H9 (cell line): Measurements from ENCODE around the gene APOA1. TPM values are rescaled to one million over a fixed set of nuclear protein-coding genes. Genes with fewer than 3 reads are reported as not detected.

ENCODE experiments used
- DNase-seq: peaks from one replicate; pipeline ENCODE4 v3.0.0-alpha.2; 2017
- H2AFZ ChIP-seq: one replicate; pipeline ENCODE4 v1.6.1; 2013; ENCODE audit warnings: mild to moderate bottlenecking, low read length, control low read depth, moderate library complexity
- H2AK5ac ChIP-seq: 2 replicates; pipeline ENCODE4 v1.6.1; 2013; ENCODE audit warnings: low read length, control low read depth, mixed read lengths; ENCODE audit not compliant: insufficient read length
- H2BK120ac ChIP-seq: one replicate; pipeline ENCODE4 v1.6.1; 2013; ENCODE audit warnings: low read depth, mild to moderate bottlenecking, low read length, control low read depth, inconsistent platforms; ENCODE audit not compliant: poor library complexity, severe bottlenecking
- H2BK12ac ChIP-seq: 2 replicates; pipeline ENCODE4 v1.6.1; 2013; ENCODE audit warnings: low read length, control low read depth, mixed read lengths, low read depth; ENCODE audit not compliant: insufficient read length
- H2BK15ac ChIP-seq: 2 replicates; pipeline ENCODE4 v1.6.1; 2013; ENCODE audit warnings: low read depth, low read length, control low read depth
- H2BK20ac ChIP-seq: one replicate; pipeline ENCODE4 v1.6.1; 2013; ENCODE audit warnings: low read depth, mild to moderate bottlenecking, low read length, control low read depth, inconsistent platforms; ENCODE audit not compliant: poor library complexity, severe bottlenecking
- H2BK5ac ChIP-seq: 2 replicates; pipeline ENCODE4 v1.6.1; 2013; ENCODE audit warnings: low read length, control low read depth, mixed read lengths; ENCODE audit not compliant: insufficient read length
- H3K14ac ChIP-seq: 2 replicates; pipeline ENCODE4 v1.6.1; 2013; ENCODE audit warnings: low read length, control low read depth; ENCODE audit not compliant: insufficient read depth
- H3K18ac ChIP-seq: 2 replicates; pipeline ENCODE4 v1.6.1; 2013; ENCODE audit warnings: low read depth, mild to moderate bottlenecking, mixed read lengths, low read length, control low read depth; ENCODE audit not compliant: insufficient read length
- H3K23ac ChIP-seq: 2 replicates; pipeline ENCODE4 v1.6.1; 2013; ENCODE audit warnings: low read length, control low read depth, mixed read lengths, low read depth; ENCODE audit not compliant: insufficient read length
- H3K23me2 ChIP-seq: 2 replicates; pipeline ENCODE4 v1.6.1; 2013; ENCODE audit warnings: low read depth, mild to moderate bottlenecking, mixed read lengths, low read length, control low read depth; ENCODE audit not compliant: insufficient read length, poor library complexity, severe bottlenecking
- H3K27ac ChIP-seq: 2 replicates; pipeline ENCODE4 v1.5.1; 2013; ENCODE audit warnings: low read length, control low read depth, mixed read lengths, low read depth; ENCODE audit not compliant: insufficient read length
- H3K27me3 ChIP-seq: 2 replicates; pipeline ENCODE4 v1.6.1; 2013; ENCODE audit warnings: low read length, control low read depth, inconsistent platforms; ENCODE audit not compliant: insufficient read depth
- H3K4ac ChIP-seq: 2 replicates; pipeline ENCODE4 v1.6.1; 2013; ENCODE audit warnings: low read depth, mild to moderate bottlenecking, control low read depth, inconsistent platforms, low read length, moderate library complexity
- H3K4me1 ChIP-seq: 2 replicates; pipeline ENCODE4 v1.6.1; 2013; ENCODE audit warnings: low read length, control low read depth, inconsistent platforms; ENCODE audit not compliant: insufficient read depth
- H3K4me2 ChIP-seq: 2 replicates; pipeline ENCODE4 v1.6.1; 2013; ENCODE audit warnings: low read length, control low read depth, mixed read lengths; ENCODE audit not compliant: insufficient read length, insufficient read depth
- H3K56ac ChIP-seq: 2 replicates; pipeline ENCODE4 v1.6.1; 2013; ENCODE audit warnings: low read depth, mild to moderate bottlenecking, mixed read lengths, low read length, control low read depth; ENCODE audit not compliant: insufficient read length
- H3K79me1 ChIP-seq: 2 replicates; pipeline ENCODE4 v1.6.1; 2013; ENCODE audit warnings: low read depth, mild to moderate bottlenecking, moderate library complexity, low read length, control low read depth, inconsistent platforms; ENCODE audit not compliant: insufficient read depth, poor library complexity, severe bottlenecking
- H3K79me2 ChIP-seq: 2 replicates; pipeline ENCODE4 v1.6.1; 2013; ENCODE audit warnings: low read length, control low read depth, inconsistent platforms; ENCODE audit not compliant: insufficient read depth
- H3K9ac ChIP-seq: 2 replicates; pipeline ENCODE4 v1.6.1; 2013; ENCODE audit warnings: low read length, control low read depth, mixed read lengths; ENCODE audit not compliant: insufficient read length; ENCODE audit errors: extremely low read depth
- H3K9me3 ChIP-seq: one replicate; pipeline ENCODE4 v1.6.1; 2013; ENCODE audit warnings: low read depth, low read length, inconsistent platforms; ENCODE audit not compliant: control insufficient read depth
- H3T11ph ChIP-seq: one replicate; pipeline ENCODE4 v1.6.1; 2013; ENCODE audit warnings: mild to moderate bottlenecking, low read length, control low read depth, inconsistent platforms
- H4K20me1 ChIP-seq: one replicate; pipeline ENCODE4 v1.6.1; 2013; ENCODE audit not compliant: control insufficient read depth, insufficient read length, insufficient read depth
- H4K5ac ChIP-seq: 2 replicates; pipeline ENCODE4 v1.6.1; 2013; ENCODE audit warnings: low read depth, mild to moderate bottlenecking, mixed read lengths, low read length, control low read depth; ENCODE audit not compliant: insufficient read length
- H4K8ac ChIP-seq: replicated peaks from 2 replicates; pipeline ENCODE4 v1.6.1; 2013; ENCODE audit warnings: low read length, control low read depth, mixed read lengths, low read depth; ENCODE audit not compliant: insufficient read length
- H4K91ac ChIP-seq: 2 replicates; pipeline ENCODE4 v1.6.1; 2013; ENCODE audit warnings: low read depth, mild to moderate bottlenecking, moderate library complexity, mixed read lengths, low read length, control low read depth; ENCODE audit not compliant: insufficient read length
- H3K27ac Mint-ChIP-seq, 3 experiments: 2 replicates in 2 of 3; 3 replicates in 1 of 3; pipeline ENCODE4 v1.8.0; 2020 to 2021; ENCODE audit warnings: mixed read lengths in 3 of 3, mild to moderate bottlenecking in 1 of 3, moderate library complexity in 1 of 3
- H3K27me3 Mint-ChIP-seq: 2 replicates; pipeline ENCODE4 v1.8.0; 2021; ENCODE audit warnings: low read depth, mild to moderate bottlenecking, moderate library complexity, mixed read lengths
- H3K36me3 Mint-ChIP-seq, 3 experiments: 2 replicates in 2 of 3; 3 replicates in 1 of 3; pipeline ENCODE4 v1.8.0; 2020 to 2021; ENCODE audit warnings: low read depth in 3 of 3, mixed read lengths in 3 of 3; ENCODE audit not compliant: insufficient read depth in 1 of 3
- H3K4me1 Mint-ChIP-seq, 2 experiments: 2 replicates each; pipeline ENCODE4 v1.8.0; 2020; ENCODE audit warnings: mixed read lengths in 2 of 2
- H3K4me3 Mint-ChIP-seq, 2 experiments: 2 replicates in 1 of 2; 3 replicates in 1 of 2; pipeline ENCODE4 v1.8.0; 2020 to 2021; ENCODE audit warnings: mild to moderate bottlenecking in 2 of 2, mixed read lengths in 2 of 2, moderate library complexity in 1 of 2
- H3K9me3 Mint-ChIP-seq, 2 experiments: 2 replicates in 1 of 2; 3 replicates in 1 of 2; pipeline ENCODE4 v1.8.0; 2020; ENCODE audit warnings: mild to moderate bottlenecking in 2 of 2, mixed read lengths in 2 of 2, moderate library complexity in 1 of 2
- WGBS: extraction: QIAGEN DNeasy Blood & Tissue Kit; methylation state at CpG from one replicate; pipeline ENCODE4 v1.1.7; 2013; ENCODE audit warnings: missing lambda C conversion rate, low lambda C conversion rate, mixed read lengths; ENCODE audit not compliant: insufficient read length; ENCODE audit errors: extremely low coverage; 5-methylcytosine and 5-hydroxymethylcytosine counted together
- total RNA-seq: library from RNA; stranded (reverse); gene quantifications from 2 replicates; pipeline ENCODE4 v1.2.1, GENCODE V29; 2021
- TF ChIP-seq, protein P1 (sequence below): fragments of 200-600 bp; sonication (generic); conservative IDR thresholded peaks from 3 replicates; pipeline ENCODE4 v1.8.0; 2021; ENCODE audit warnings: antibody characterized with exemption, mild to moderate bottlenecking

The APOA1 gene
- total RNA-seq, 1 experiment from 2014 or later, result 0.68 TPM

GRCh38 chr11:116862185-116862584 lies 24.8 kb upstream of the APOA1 start:
- peaks cover 21 to 69% (median 64%) of the 10 kb centered on the region in 3 experiments for H3K36me3 Mint-ChIP-seq

More at GRCh38 chr11:116862185-116862584, 24.8 kb upstream of the APOA1 start:
- Histone ChIP-seq H3K27ac (no peak overlapping the region), H2BK5ac (no peak overlapping the region), H3K14ac (no peak overlapping the region), H2BK12ac (no peak overlapping the region), H2BK120ac (no peak overlapping the region), H3K9ac (no peak overlapping the region), H3K23me2 (no peaks in the 10 kb centered on the region), H4K20me1 (no peaks in the 10 kb centered on the region), H3K79me2 (no peaks in the 10 kb centered on the region), H4K5ac (no peak overlapping the region), H3K23ac (no peak overlapping the region), H3K18ac (no peak overlapping the region), H2AFZ (no peak overlapping the region), H3K4ac (no peak overlapping the region), H3K79me1 (no peaks in the 10 kb centered on the region), H2AK5ac (no peak overlapping the region), H2BK20ac (no peak overlapping the region), H3K27me3 (no peaks in the 10 kb centered on the region), H4K8ac (no peak overlapping the region), H3K9me3 (no peaks in the 10 kb centered on the region), H2BK15ac (no peak overlapping the region), H3T11ph (no peak overlapping the region), H3K4me1 (no peaks in the 10 kb centered on the region), H3K56ac (no peak overlapping the region), H3K4me2 (no peak overlapping the region), H4K91ac (no peak overlapping the region)
- Mint-ChIP-seq H3K4me3 (no peak overlapping the region), H3K27ac (no peak overlapping the region), H3K27me3 (no peaks in the 10 kb centered on the region), H3K9me3 (no peaks in the 10 kb centered on the region), H3K4me1 (no peaks in the 10 kb centered on the region)
- DNase-seq, result no peak
- WGBS, result no CpG with 5 or more reads among the region's 3 CpGs
- TF ChIP-seq, protein P1, sequence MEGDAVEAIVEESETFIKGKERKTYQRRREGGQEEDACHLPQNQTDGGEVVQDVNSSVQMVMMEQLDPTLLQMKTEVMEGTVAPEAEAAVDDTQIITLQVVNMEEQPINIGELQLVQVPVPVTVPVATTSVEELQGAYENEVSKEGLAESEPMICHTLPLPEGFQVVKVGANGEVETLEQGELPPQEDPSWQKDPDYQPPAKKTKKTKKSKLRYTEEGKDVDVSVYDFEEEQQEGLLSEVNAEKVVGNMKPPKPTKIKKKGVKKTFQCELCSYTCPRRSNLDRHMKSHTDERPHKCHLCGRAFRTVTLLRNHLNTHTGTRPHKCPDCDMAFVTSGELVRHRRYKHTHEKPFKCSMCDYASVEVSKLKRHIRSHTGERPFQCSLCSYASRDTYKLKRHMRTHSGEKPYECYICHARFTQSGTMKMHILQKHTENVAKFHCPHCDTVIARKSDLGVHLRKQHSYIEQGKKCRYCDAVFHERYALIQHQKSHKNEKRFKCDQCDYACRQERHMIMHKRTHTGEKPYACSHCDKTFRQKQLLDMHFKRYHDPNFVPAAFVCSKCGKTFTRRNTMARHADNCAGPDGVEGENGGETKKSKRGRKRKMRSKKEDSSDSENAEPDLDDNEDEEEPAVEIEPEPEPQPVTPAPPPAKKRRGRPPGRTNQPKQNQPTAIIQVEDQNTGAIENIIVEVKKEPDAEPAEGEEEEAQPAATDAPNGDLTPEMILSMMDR, result no peak
